RWPE2 (cell line): Measurements from ENCODE around the gene ARCN1.

ENCODE experiments used
- ATAC-seq: fragments of 200-7000 bp; cut with Tn5 transposase; 3 replicates; pipeline ENCODE4 v1.9.1; 2021; ENCODE audit warnings: low read depth
- DNase-seq: peaks from one replicate; pipeline ENCODE4 v3.0.0-alpha.2; 2020; ENCODE audit warnings: low spot score
- H3K27ac ChIP-seq: fragments of 450-650 bp; 2 replicates; pipeline ENCODE4 v1.5.1; 2017; ENCODE audit warnings: mild to moderate bottlenecking; ENCODE audit not compliant: poor library complexity, severe bottlenecking
- H3K27me3 ChIP-seq: fragments of 250-450 bp; sonication (Bioruptor Pico); 2 replicates; pipeline ENCODE4 v1.5.1; 2021; ENCODE audit warnings: mild to moderate bottlenecking, moderate library complexity; ENCODE audit not compliant: insufficient read depth, poor library complexity, severe bottlenecking
- H3K36me3 ChIP-seq: fragments of 250-450 bp; sonication (Bioruptor Pico); 2 replicates; pipeline ENCODE4 v1.5.1; 2020; ENCODE audit warnings: low read depth, mild to moderate bottlenecking, moderate library complexity
- H3K4me1 ChIP-seq: fragments of 250-450 bp; sonication (Bioruptor Pico); 2 replicates; pipeline ENCODE4 v1.5.1; 2021; ENCODE audit warnings: mild to moderate bottlenecking, moderate library complexity; ENCODE audit not compliant: insufficient read depth, poor library complexity, severe bottlenecking
- H3K4me3 ChIP-seq: fragments of 250-450 bp; sonication (Bioruptor Pico); 2 replicates; pipeline ENCODE4 v1.5.1; 2021; ENCODE audit warnings: mild to moderate bottlenecking, moderate library complexity; ENCODE audit not compliant: severe bottlenecking
- H3K9me3 ChIP-seq: fragments of 250-450 bp; sonication (Bioruptor Pico); 2 replicates; pipeline ENCODE4 v1.5.1; 2021; ENCODE audit warnings: mild to moderate bottlenecking, moderate library complexity; ENCODE audit not compliant: severe bottlenecking
- CTCF ChIP-seq: fragments of 450-650 bp; IDR thresholded peaks from one replicate; pipeline ENCODE4 v1.5.1; 2017; ENCODE audit warnings: mild to moderate bottlenecking, moderate library complexity; ENCODE audit not compliant: poor library complexity, severe bottlenecking

Gene ARCN1

GRCh38 chr11:118607401-118608359 lies 35.5 kb downstream of the ARCN1 start, which contains the start of gene PHLDB1:
TSS of gene PHLDB1 (plus strand) at chr11:118607615. CDS start at chr11:118613837, 6,222 bp downstream.
- Histone ChIP-seq H3K27me3 (no peaks in the 10 kb centered on the region), H3K9me3 (no peaks in the 10 kb centered on the region), H3K4me1 (no peaks in the 10 kb centered on the region), H3K4me3 (peak within 1 kb of the TSS; percentile 41), H3K36me3 (peaks cover 3% of the 10 kb centered on the region), H3K27ac (peak within 1 kb of the TSS; percentile 57)
- peak; percentile 76 for TF ChIP-seq CTCF
- DNase-seq, result no peak
- peak; percentile 74 for ATAC-seq

GRCh38 chr11:118608360-118609227 lies 36.4 kb downstream of the ARCN1 start:
- DNase-seq (no peak), ATAC-seq (peak; percentile 65)
- Histone ChIP-seq H3K9me3 (no peaks in the 10 kb centered on the region), H3K27me3 (no peaks in the 10 kb centered on the region), H3K4me3 (peak overlapping the region; percentile 41), H3K36me3 (no peaks in the 10 kb centered on the region), H3K4me1 (no peaks in the 10 kb centered on the region), H3K27ac (peak overlapping the region; percentile 57)
- no peak for TF ChIP-seq CTCF

- H3K27me3 ChIP-seq, result no peaks in the 10 kb centered on the region
- no peak for DNase-seq
- no peaks in the 10 kb centered on the region for H3K9me3 ChIP-seq
- H3K4me3 ChIP-seq, result no peak overlapping the region
- ATAC-seq, result no peak
- H3K27ac ChIP-seq, result no peak overlapping the region
- no peaks in the 10 kb centered on the region for H3K36me3 ChIP-seq
- TF ChIP-seq CTCF, result no peak
- H3K4me1 ChIP-seq, result no peaks in the 10 kb centered on the region
Measured at GRCh38 chr11:118609380-118610224, 37.4 kb downstream of the ARCN1 start.

- peaks cover 1% of the 10 kb centered on the region for H3K4me1 ChIP-seq
- H3K27me3 ChIP-seq, result no peaks in the 10 kb centered on the region
- H3K9me3 ChIP-seq, result no peaks in the 10 kb centered on the region
- H3K27ac ChIP-seq, result no peak overlapping the region
- ATAC-seq (no peak), DNase-seq (no peak)
- H3K36me3 ChIP-seq, result no peaks in the 10 kb centered on the region
- H3K4me3 ChIP-seq, result no peak overlapping the region
- TF ChIP-seq CTCF, result no peak
Measured at GRCh38 chr11:118610225-118610772, 38.1 kb downstream of the ARCN1 start.
